Right lobe of liver (tissue), 6 donors: ENCODE results near the gene LNX1. TPM values are rescaled to one million over a fixed set of nuclear protein-coding genes. Genes with fewer than 3 reads are reported as not detected.

Source experiments
- ATAC-seq, 4 donors: fragments of 200-7000 bp; cut with Tn5 transposase; one replicate each; pipeline ENCODE4 v1.9.1; 2020; ENCODE audit warnings: mild to moderate bottlenecking in 4 of 4, moderate library complexity in 4 of 4
- DNase-seq, 3 donors: peaks; one replicate each; pipeline ENCODE4 v3.0.0-alpha.2; 2020
- H3K27ac ChIP-seq, 3 donors: fragments of 200-600 bp; one replicate each; pipeline ENCODE4 v1.8.0; 2022
- H3K27me3 ChIP-seq, 2 donors: fragments of 200-600 bp; one replicate each; pipeline ENCODE4 v1.8.0; 2022
- H3K36me3 ChIP-seq, 4 donors: fragments of 200-600 bp; sonication (generic) in 1 of 4; one replicate each; pipeline versions ENCODE4 v1.5.1 to v1.8.0; 2017 to 2022; ENCODE audit warnings: control low read depth in 1 of 4
- H3K4me1 ChIP-seq, 4 donors: fragments of 200-600 bp; sonication (generic) in 1 of 4; one replicate each; pipeline versions ENCODE4 v1.5.1 to v1.8.0; 2017 to 2022; ENCODE audit warnings: control low read depth in 1 of 4
- H3K4me3 ChIP-seq, 3 donors: fragments of 200-600 bp; one replicate each; pipeline ENCODE4 v1.8.0; 2022
- H3K9me3 ChIP-seq, 4 donors: fragments of 200-600 bp; sonication (generic) in 1 of 4; one replicate each; pipeline versions ENCODE4 v1.5.1 to v1.8.0; 2017 to 2022; ENCODE audit warnings: control low read depth in 1 of 4
- POLR2A ChIP-seq: fragments of 450-650 bp; IDR thresholded peaks from one replicate; pipeline ENCODE4 v1.6.1; 2017; ENCODE audit warnings: antibody characterized with exemption, mild to moderate bottlenecking
- WGBS: methylation state at CpG from one replicate; pipeline ENCODE4 v1.1.6; 2018; ENCODE audit warnings: low coverage, low lambda C conversion rate; ENCODE audit not compliant: insufficient coverage; ENCODE audit errors: missing lambda C conversion rate; 5-methylcytosine and 5-hydroxymethylcytosine counted together
- intact Hi-C, 2 donors: fragments of 100-400 bp; cut with DNase I; formaldehyde crosslinking; loops; one replicate each; pipeline versions ENCODE4 v1.11.2 to v1.14.1; 2022
- total RNA-seq, 6 experiments: library from RNA; depleted of rRNA in 2 of 6; stranded (reverse); fragments of >200 nt in 2 of 6; fragmentation: NEBNext Ultra II Directional in 3 of 6; extraction: Animal tissue kit (Norgen Biotek cat#: 25700) in 3 of 6; gene quantifications; one replicate each; pipeline versions ENCODE4 v1.1.0 to v1.2.4, GENCODE V29; 2016 to 2023
- TF ChIP-seq, protein P1 (sequence below), 4 donors: fragments of 200-600 bp in 3 of 4; fragments of 450-650 bp in 1 of 4; IDR thresholded peaks; one replicate each; pipeline versions ENCODE4 v1.5.1 to v1.8.0; 2016 to 2022; ENCODE audit warnings: antibody characterized with exemption in 4 of 4, mild to moderate bottlenecking in 2 of 4
- donor health status: DM: no; HTN: yes; CAD: no.
- donor health status: DM: no; HTN: no; CAD: no.
- donor health status: DM: no; HTN: no; CAD: no.
- donor health status: DM: no; HTN: yes; CAD: no.
- donor health status: DM: no; HTN: yes; CAD: no.

Gene LNX1
- total RNA-seq, 6 experiments from 2014 or later, result 1.3 to 6.0 (median 3.9) TPM

DNA sequence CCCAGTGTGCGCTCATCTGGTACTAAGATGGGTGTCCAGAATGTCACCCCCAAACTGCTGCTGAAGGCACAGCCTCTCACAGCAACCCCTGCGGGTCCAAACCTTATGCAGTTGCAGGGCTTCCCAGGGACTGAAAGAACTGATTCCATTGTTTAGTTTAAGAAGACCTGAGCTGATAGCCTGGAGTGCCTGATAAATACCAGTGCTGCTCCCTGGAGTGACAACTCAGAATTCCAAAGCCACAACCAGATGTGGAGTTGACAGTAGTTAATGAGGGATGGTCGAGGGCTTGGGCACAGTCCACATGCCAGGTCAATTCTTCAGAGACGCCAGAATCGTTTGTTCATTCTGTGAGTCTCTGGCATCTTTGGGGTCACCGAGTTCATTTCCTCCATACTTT is 71.2 kb downstream of the LNX1 start:
- H3K27ac ChIP-seq, result no peak overlapping the region
- intact Hi-C loops, result no loop called here

DNA sequence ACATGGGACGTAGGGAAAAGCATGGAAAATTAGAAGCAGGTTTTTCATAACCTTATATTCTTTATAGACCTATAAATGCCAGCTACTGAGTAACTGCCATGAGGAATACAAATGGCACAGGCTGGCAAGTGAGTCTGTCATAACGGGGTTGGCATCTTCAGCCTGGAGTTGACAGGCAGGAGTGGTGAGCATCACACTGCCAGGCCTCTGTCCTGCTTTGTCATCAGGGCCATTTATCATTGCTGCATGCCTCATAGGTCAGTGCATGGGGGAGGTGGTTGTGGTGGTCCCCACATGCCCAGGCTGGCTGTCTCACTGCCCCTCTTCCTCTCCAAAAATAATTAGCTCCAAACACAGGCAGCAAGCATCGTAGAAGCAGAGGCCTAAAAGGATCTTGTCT is 72.5 kb downstream of the LNX1 start:
- no peak overlapping the region for H3K4me3 ChIP-seq
- 93% methylated on average over 2 of the region's 3 CpGs for WGBS
- H3K27me3 ChIP-seq, result no peaks in the 10 kb centered on the region
- ATAC-seq (no peak), DNase-seq (no peak)
- H3K4me1 ChIP-seq, result no peaks in the 10 kb centered on the region
- H3K9me3 ChIP-seq, result no peaks in the 10 kb centered on the region
- TF ChIP-seq POLR2A, result no peak
- TF ChIP-seq, protein P1, sequence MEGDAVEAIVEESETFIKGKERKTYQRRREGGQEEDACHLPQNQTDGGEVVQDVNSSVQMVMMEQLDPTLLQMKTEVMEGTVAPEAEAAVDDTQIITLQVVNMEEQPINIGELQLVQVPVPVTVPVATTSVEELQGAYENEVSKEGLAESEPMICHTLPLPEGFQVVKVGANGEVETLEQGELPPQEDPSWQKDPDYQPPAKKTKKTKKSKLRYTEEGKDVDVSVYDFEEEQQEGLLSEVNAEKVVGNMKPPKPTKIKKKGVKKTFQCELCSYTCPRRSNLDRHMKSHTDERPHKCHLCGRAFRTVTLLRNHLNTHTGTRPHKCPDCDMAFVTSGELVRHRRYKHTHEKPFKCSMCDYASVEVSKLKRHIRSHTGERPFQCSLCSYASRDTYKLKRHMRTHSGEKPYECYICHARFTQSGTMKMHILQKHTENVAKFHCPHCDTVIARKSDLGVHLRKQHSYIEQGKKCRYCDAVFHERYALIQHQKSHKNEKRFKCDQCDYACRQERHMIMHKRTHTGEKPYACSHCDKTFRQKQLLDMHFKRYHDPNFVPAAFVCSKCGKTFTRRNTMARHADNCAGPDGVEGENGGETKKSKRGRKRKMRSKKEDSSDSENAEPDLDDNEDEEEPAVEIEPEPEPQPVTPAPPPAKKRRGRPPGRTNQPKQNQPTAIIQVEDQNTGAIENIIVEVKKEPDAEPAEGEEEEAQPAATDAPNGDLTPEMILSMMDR (IDR thresholded peaks at IDR 0.05), result no peak
- no peak overlapping the region for H3K27ac ChIP-seq
- intact Hi-C loops, result no loop called here
- H3K36me3 ChIP-seq, result no peaks in the 10 kb centered on the region

More for the DNA sequence above, 71.2 kb downstream of the LNX1 start:
- no peaks in the 10 kb centered on the region for H3K4me1 ChIP-seq
- H3K27me3 ChIP-seq, result no peaks in the 10 kb centered on the region
- H3K9me3 ChIP-seq, result no peaks in the 10 kb centered on the region
- H3K4me3 ChIP-seq, result no peak overlapping the region
- ATAC-seq (no peak), DNase-seq (no peak)
- WGBS, result 55% methylated on average over 2 of the region's 6 CpGs
- TF ChIP-seq, protein P1 (IDR thresholded peaks at IDR 0.05), result no peak
- TF ChIP-seq POLR2A, result no peak
- H3K36me3 ChIP-seq, result no peaks in the 10 kb centered on the region

DNA sequence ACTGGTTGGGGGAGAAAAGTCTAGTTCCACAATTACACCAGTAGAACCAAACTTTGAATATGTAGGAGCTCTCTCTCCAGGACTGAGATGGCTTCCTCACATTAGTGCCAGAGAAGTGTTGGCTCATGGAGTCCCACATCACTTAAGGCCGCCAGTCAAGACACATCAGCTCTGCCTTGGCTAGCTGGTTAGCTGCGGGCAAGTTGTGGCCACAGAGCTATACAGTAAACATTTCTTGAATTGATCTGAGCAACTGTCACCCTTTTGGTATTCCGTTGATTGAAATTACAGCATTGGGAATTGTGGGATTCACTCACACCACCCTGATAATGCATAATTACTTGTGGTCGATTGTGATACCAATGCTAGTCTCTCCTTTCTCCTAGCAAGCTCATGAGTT is 76.2 kb downstream of the LNX1 start:
- TF ChIP-seq, protein P1 (IDR thresholded peaks at IDR 0.05), result no peak
- no peak for TF ChIP-seq POLR2A
- no peak for ATAC-seq
- Histone ChIP-seq H3K9me3 (no peaks in the 10 kb centered on the region), H3K4me3 (no peak overlapping the region), H3K27ac (no peak overlapping the region), H3K36me3 (no peaks in the 10 kb centered on the region), H3K27me3 (no peaks in the 10 kb centered on the region), H3K4me1 (no peaks in the 10 kb centered on the region)
- 94% methylated on average over 3 of the region's 4 CpGs for WGBS
- no peak for DNase-seq
- intact Hi-C loops, result no loop called here

DNA sequence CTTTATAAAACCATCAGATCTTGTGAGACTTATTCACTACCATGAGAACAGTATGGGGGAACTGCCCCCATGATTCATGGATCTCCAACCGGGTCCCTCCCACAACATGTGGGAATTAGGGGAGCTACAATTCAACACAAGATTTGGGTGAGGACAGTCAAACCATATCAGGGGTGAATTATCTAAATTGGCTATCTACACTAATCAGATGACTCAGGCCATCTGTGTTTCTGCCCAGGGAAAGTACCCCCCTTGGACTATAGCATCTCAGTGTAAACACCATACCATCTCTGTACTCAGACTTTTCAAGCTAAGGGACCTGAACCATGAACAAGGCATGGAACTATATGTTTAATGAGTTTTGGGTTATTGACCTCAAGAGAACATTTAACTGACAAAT is 76.8 kb downstream of the LNX1 start:
- intact Hi-C loops, result no loop called here
- DNase-seq (no peak), ATAC-seq (peak in 1 of 4 donors; percentile 30)
- no peak overlapping the region for H3K27ac ChIP-seq
- H3K4me1 ChIP-seq, result no peaks in the 10 kb centered on the region
- no peaks in the 10 kb centered on the region for H3K9me3 ChIP-seq
- no peaks in the 10 kb centered on the region for H3K27me3 ChIP-seq
- no peak overlapping the region for H3K4me3 ChIP-seq
- TF ChIP-seq, protein P1 (IDR thresholded peaks at IDR 0.05), result no peak
- no peak for TF ChIP-seq POLR2A
- H3K36me3 ChIP-seq, result no peaks in the 10 kb centered on the region
- WGBS, result 0% methylated on average over 1 of the region's 1 CpG

DNA sequence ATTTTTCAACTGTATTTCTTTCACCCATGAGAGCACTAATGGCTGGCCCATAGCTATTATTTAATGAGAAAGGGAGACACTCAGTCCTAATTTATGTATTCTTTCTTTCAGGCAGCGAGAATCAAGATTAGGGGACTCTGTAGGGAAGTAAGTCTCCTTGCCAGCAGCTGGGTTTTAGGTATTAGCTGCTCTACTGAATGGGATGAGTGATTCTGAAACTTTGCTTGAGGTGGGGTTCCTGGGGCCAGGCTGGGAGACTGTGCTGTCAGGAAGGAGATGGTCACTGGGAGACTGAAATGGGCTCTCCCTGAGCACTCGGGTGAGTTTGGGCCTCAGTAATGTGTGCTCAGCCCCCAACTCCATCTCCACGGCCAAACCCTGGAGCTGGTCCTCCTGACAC is 78.7 kb downstream of the LNX1 start:
- TF ChIP-seq, protein P1 (IDR thresholded peaks at IDR 0.05), result no peak
- TF ChIP-seq POLR2A, result no peak
- Histone ChIP-seq H3K4me1 (peaks cover 0 to 5% (median 0%) of the 10 kb centered on the region in 4 donors), H3K4me3 (no peak overlapping the region), H3K27me3 (no peaks in the 10 kb centered on the region), H3K27ac (no peak overlapping the region), H3K36me3 (no peaks in the 10 kb centered on the region), H3K9me3 (no peaks in the 10 kb centered on the region)
- 0% methylated on average over 2 of the region's 3 CpGs for WGBS
- no peak for DNase-seq
- intact Hi-C loops, result no loop called here
- ATAC-seq, result no peak
